Measurements from ENCODE around the gene HOGA1. TPM values are rescaled to one million over a fixed set of nuclear protein-coding genes. Genes with fewer than 3 reads are reported as not detected.
A peak's percentile ranks its signal among the peaks of the same experiment; 100 is the strongest.
"Not testable (repeated sequence)": the region's sequence is repeated elsewhere in the genome, so short reads cannot be mapped to it uniquely, and the experiment has no call there.

The HOGA1 gene
- total RNA-seq, 1 donor, result 0.86 TPM

GRCh38 chr10:97647556-97647955 lies 63.4 kb downstream of the HOGA1 start:
- no peak overlapping the region for H3K4me3 ChIP-seq (ENCODE audit: low read depth, low read length)
- DNase-seq (ENCODE audit: low read depth), result peak; percentile 58
- TF ChIP-seq CTCF (IDR thresholded peaks at IDR 0.05; ENCODE audit: insufficient read depth, low read depth, low read length), result no peak

DNA sequence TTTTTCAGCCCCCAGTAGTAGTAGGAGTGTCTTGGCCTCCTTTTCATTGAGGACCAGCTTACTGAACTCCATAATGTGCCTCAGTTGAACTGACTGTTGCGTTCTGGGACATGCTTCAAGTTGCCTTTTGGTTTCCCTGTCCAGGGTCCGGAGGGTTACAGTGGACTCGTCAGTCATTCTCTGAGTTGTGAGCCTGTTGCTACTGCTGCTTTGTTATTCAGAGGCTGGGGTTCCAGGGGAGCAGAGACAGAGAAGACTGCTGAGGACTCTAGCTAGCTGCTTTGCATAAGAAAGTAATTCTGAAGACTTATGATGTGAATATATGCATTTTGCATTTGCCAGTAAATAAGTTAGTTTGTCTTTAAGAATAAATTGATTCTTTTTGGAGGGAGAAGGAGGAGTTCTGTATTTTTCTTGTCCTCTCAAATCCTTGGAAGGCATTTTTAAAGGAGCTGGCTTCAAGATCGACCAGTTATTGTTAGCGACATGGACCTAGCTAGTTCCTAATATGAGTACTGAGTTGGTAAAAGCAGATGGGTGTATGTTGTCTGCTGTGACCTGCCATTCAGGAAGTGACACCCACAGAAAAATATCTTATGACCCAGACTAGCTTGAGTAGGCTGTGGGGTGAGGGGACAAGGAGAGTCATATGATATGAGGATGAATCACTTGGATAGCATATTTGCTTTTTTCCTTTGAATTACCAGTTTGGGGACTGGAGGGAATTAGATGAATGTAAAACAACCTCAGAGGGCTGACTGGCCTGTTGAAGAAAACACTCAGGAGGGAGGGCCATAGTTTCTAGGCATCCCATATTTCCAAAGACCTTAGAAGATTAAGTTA lies 64.6 kb downstream of the HOGA1 start:
- no peak overlapping the region for H3K4me3 ChIP-seq (ENCODE audit: low read depth, low read length)

DNA sequence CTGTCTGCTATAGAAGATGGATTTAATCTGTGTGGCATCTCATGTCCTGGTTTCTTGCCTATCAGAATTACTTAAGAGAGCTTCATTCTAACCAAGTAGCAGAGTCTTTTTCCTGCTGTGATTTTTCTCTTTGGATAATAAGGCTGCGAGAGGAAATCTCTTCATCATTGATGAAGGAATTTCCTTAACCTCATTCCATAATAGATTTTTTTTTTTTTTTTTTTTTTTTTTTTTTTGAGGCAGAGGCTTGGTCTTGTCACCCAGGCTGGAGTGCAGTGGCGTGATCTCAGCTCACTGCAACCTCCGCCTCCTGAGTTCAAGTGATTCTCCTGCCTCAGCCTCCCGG lies 65.2 kb downstream of the HOGA1 start:
- not testable (repeated sequence) for DNase-seq (ENCODE audit: low read depth); H3K4me3 ChIP-seq (ENCODE audit: low read depth, low read length)

More for the DNA sequence above, 64.6 kb downstream of the HOGA1 start:
- no peak for TF ChIP-seq CTCF (IDR thresholded peaks at IDR 0.05; ENCODE audit: insufficient read depth, low read depth, low read length)
- DNase-seq (ENCODE audit: low read depth), result peak; percentile 90

DNA sequence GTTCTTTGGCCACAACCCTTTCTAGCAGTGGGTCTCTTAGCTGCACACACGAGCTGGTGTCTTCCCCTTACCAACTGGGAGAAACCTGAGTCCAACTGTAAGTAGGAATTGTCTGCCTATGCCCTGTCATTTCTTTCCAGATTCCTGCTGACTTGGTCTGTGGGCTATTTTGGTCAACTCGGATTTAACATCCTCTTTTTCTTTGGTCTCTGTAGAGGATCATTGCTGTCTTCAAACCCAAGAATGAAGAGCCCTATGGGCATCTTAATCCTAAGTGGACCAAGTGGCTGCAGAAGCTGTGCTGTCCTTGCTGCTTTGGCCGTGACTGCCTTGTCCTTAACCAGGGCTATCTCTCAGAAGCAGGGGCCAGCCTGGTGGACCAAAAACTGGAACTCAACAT lies 66.5 kb downstream of the HOGA1 start:
- no peak for DNase-seq (ENCODE audit: low read depth)
- TF ChIP-seq CTCF (IDR thresholded peaks at IDR 0.05; ENCODE audit: insufficient read depth, low read depth, low read length), result no peak
- H3K4me3 ChIP-seq (ENCODE audit: low read depth, low read length), result no peak overlapping the region

DNA sequence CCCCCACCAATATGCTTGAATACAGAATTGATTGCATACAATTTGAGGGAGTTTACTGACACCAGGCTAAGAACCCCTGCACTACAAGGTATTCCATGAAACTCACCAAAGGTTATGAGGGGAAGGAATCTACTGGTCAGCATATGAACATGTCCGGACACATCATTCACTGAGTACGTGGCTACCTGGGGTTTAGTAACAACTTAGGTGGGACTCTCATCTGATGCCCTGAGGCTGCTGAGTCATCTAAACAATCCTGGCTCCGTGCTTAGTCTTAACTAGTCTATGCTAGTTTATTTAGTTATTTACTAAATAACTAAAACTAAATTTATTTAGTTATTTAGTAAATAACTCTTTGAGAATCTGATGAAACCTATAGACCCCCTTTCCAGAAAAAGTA lies 67.6 kb downstream of the HOGA1 start:
- no peak overlapping the region for H3K4me3 ChIP-seq (ENCODE audit: low read depth, low read length)
- no peak for TF ChIP-seq CTCF (IDR thresholded peaks at IDR 0.05; ENCODE audit: insufficient read depth, low read depth, low read length)
- DNase-seq (ENCODE audit: low read depth), result peak; percentile 41

GRCh38 chr10:97656777-97657176 lies 72.6 kb downstream of the HOGA1 start:
- no peak overlapping the region for H3K4me3 ChIP-seq (ENCODE audit: low read depth, low read length)
- no peak for TF ChIP-seq CTCF (IDR thresholded peaks at IDR 0.05; ENCODE audit: insufficient read depth, low read depth, low read length)
- no peak for DNase-seq (ENCODE audit: low read depth)

- no peak for TF ChIP-seq CTCF (IDR thresholded peaks at IDR 0.05; ENCODE audit: insufficient read depth, low read depth, low read length)
- DNase-seq (ENCODE audit: low read depth), result peak; percentile 88
- H3K4me3 ChIP-seq (ENCODE audit: low read depth, low read length), result no peak overlapping the region
Measured at GRCh38 chr10:97659589-97659988, 75.4 kb downstream of the HOGA1 start.

Other genes with a start within 250 kb of the HOGA1 start
- gene FRAT2, start 249.7 kb upstream of the HOGA1 start, total RNA-seq, result 5.2 and 5.8 TPM in 2 replicates
- 23.2 and 25.5 TPM in 2 replicates for gene RRP12, start 183.0 kb upstream of the HOGA1 start, total RNA-seq
- gene PGAM1, start 158.2 kb upstream of the HOGA1 start, total RNA-seq, result 378 and 443 TPM in 2 replicates
- 41.5 and 44.8 TPM in 2 replicates for gene EXOSC1, start 138.4 kb upstream of the HOGA1 start, total RNA-seq
- gene ZDHHC16, start 138.2 kb upstream of the HOGA1 start, total RNA-seq, result 60.6 and 69.1 TPM in 2 replicates
- 64.1 and 82.0 TPM in 2 replicates for gene MMS19, start 86.0 kb upstream of the HOGA1 start, total RNA-seq
- 30.2 and 30.3 TPM in 2 replicates for gene UBTD1, start 85.5 kb upstream of the HOGA1 start, total RNA-seq
- gene ANKRD2, start 11.6 kb upstream of the HOGA1 start, total RNA-seq, result 0.32 and 0.86 TPM in 2 replicates
- not detected in 2 replicates for gene C10orf62, start 5.3 kb downstream of the HOGA1 start, total RNA-seq
- 4.2 and 5.6 TPM in 2 replicates for gene MORN4, start 49.1 kb downstream of the HOGA1 start, total RNA-seq
- 22.5 and 25.0 TPM in 2 replicates for gene PI4K2A, start 56.3 kb downstream of the HOGA1 start, total RNA-seq
- gene AVPI1, start 102.9 kb downstream of the HOGA1 start, total RNA-seq, result 12.5 and 19.6 TPM in 2 replicates
- 44.0 and 58.9 TPM in 2 replicates for gene MARVELD1, start 129.3 kb downstream of the HOGA1 start, total RNA-seq
- 19.6 and 22.0 TPM in 2 replicates for gene ZFYVE27, start 152.7 kb downstream of the HOGA1 start, total RNA-seq
- gene SFRP5, start 187.6 kb downstream of the HOGA1 start, total RNA-seq, result not detected in 2 replicates

Measured in fibroblast of villous mesenchyme (primary cell).